NCI-H146 (cell line): Measurements from ENCODE around the gene PDE6C.
"Not testable (repeated sequence)": the region's sequence is repeated elsewhere in the genome, so short reads cannot be mapped to it uniquely, and the experiment has no call there.

Experiments used
- DNase-seq: peaks from one replicate; lab custom pipeline; 2025; lab: John Stamatoyannopoulos, UW

Gene PDE6C

DNA sequence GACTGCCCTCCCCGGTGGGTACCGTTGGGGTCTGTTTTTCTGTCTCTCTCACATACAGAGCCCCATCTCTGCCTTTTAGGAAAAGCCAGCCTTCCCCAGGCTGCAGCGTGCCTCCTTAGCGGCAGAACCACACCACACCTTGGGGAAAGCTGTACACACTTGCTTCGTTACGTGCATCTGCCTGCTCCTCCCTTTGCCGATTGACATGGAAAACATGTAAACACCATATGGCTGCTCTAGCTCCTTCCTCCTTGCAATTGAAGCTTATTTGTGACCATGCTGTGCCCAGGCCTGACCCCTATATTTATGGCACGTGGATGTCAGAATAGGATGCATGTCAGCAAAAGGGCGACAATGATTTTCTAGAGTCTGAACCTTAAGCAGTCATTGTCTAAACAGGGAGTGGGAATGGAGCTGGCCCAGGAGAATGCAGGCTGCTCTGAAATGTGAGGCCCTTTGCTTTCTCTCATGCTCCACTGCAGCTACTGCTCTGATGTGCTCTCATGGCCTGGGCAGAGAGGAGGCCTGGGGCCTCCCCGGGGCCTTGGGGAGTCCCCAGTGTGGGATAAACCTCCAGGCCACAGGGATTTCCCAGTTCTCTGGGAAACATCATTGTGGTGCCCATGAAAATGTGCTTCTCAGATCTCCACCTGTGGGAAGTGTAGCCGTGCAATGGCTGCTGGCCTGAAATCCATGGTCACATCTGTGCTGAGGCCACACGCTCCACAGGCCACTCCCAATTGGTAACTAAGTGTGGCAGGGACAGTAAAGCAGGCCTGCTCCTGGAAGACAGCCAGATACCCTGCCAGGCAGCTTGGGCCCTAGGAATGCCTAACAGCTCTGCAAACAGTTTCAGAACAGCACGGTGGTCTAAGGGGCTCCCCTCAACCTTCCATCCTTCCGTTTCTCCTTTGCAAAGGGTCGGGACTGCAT is 18.6 kb downstream of the PDE6C start:
- DNase-seq = peak; percentile 14

DNA sequence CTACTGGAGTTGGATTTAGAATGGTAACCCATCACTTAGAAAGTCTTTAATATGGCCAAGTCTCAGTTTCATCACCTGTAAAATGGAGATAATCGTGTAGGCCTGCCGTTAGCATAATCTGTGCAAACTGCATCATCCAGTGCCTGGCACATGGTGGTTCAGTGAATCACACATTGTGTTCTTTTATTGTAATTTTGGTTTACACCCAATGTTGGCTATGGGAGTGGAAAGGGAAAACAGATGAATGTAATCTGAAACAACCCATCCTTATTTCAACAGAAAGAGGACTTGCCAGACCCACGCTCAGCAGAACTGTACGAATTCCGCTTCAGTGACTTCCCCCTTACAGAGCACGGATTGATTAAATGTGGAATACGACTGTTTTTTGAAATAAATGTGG is 27.5 kb downstream of the PDE6C start:
- DNase-seq = no peak

GRCh38 chr10:93652857-93653256 is 40.5 kb downstream of the PDE6C start:
- no peak for DNase-seq

DNA sequence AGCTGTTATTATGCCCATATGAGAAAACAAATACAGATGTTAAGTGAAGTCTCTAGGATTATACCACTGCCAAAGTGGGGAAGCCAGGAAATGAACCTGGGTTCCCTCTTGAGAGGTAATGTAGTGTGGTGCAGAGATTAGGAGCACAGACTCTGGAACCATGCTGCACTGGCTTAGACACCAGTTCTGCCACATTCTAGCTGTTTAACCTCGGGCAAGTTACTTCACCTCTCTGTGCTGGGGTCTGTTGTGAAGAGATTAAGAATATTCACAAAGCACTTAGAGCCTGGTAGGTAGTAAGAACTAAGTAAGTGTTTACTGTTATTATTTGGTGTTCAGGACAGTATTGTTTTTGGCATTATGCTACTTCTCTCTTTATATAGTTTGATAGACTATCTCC is 41.9 kb downstream of the PDE6C start:
- no peak for DNase-seq

DNA sequence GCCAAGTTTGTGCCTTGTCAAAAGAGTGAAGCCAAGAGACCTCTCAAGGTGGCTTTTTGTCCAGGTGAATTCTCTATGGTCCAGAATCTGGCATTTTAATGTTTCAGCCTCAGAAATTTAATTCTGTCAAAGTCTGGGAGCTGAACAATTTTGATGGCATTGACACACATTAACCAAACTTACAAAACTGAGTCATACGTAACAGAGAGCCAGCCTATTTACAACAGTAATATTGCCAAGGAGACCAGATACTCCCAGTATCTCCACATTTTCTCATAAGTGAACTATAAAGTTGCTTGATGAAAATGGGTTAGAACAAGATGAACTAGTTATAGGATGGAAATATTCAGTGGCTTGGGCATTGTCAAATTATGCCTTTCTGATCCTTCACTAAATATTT is 43.8 kb downstream of the PDE6C start:
- DNase-seq = no peak

- DNase-seq = no peak
Measured at GRCh38 chr10:93657757-93658156, 45.4 kb downstream of the PDE6C start.

DNA sequence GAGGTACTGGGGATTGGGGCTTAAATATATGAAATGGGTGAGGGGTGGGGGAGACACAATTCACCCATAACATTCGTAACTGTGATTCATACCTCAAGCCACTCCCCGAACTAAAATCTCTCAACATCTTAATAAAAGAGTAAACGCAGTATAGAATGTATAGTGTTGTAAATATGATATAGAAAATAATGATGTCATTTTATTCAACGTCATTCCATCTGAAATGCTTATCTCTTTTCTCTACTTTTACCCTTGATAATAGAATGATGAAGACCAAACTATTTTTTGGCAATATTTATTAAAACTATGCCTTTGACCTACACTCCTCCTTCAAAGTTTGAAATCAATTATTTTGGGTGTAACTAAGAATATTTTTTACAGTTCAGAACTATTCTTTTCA is 53.7 kb downstream of the PDE6C start:
- DNase-seq = no peak

DNA sequence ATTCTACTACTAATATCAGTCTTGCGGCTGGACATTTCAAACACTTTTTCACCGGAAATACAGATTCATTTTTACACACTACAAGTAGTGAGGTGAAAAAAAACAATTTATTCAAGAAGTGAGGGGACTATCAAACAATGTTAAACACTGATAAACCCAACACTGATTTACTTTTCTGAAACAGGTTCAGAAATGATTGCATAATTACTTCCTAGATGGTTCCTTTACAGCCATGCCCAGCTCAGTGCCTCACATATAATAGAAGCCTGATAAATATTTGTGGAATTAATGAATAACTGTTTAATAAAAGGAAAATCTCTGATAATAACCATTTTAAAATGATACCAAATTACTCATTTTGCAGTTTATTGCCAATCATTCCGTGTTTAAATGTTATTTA is 55.5 kb downstream of the PDE6C start:
- DNase-seq = no peak

GRCh38 chr10:93670372-93670771 is 58.0 kb downstream of the PDE6C start:
- DNase-seq = no peak

- no peak for DNase-seq
Measured at GRCh38 chr10:93671042-93671441, 58.7 kb downstream of the PDE6C start.

DNA sequence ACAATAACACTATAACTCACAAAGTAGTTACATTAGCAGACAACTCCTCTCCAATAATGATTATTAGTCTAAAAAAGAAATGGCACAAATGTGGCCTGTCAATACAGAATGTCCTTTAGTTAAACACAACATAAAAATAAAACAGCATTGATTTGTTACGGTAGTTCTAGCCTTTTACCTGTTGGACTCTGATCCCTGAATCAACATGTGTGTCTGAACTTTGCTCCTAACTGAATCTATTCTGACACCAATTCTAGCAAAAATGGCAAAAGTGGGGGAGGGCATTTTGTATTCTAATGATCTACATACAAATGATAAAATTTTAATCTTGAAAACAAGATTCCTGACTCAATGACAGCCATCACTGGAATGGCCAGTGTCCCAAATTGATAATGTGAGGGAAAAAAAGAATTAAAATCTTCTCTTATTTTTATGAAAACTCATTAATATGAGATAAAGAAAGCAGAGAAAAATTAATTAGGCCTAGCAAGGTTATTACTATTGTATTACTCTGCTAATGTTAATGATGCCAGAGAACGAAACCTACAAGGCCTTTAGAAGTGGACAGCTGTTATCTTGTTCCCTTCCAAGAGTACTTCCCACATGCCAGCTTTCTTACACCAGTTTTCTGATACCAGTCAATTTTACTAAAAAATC is 59.8 kb downstream of the PDE6C start:
- DNase-seq = no peak

GRCh38 chr10:93672890-93673289 is 60.6 kb downstream of the PDE6C start:
- DNase-seq = no peak

GRCh38 chr10:93673791-93674190 is 61.5 kb downstream of the PDE6C start:
- DNase-seq = no peak

- DNase-seq = no peak
Measured at GRCh38 chr10:93678386-93678785, 66.0 kb downstream of the PDE6C start.

DNA sequence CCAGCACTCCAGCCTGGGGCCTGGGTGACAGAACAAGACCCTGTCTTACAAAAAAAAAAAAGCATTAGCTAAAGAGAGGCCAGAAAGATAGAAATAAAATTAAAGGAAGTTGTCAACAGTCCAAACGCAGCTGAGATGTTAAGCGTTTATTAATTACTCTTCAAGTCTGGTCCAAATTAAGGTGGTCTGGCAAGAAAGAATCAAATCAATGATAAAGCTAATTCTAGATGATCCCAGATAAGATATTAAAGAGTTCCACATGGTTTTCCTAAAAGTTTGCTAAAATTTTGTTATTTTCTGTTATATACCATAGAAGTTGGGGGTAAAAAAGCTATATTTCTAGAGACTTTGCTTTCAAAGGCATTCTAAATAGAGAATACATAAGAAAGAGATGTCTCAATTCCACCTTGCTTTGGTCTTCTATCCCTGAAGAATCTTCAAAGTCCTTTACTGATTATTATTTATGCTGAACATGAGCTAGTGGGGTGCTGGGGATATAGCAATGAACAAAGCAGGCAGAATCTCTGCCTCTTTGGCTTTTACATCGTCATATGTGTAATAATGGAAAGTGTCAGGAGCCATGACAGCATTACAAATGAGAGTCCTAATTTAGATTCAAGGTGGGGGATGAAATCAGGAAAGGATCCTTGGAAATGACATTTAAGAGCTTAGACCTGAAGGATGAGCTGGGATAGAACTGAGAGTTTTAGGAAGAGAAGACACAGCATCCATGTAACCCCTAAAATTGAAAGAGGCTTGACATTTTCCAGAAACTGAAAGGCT is 66.7 kb downstream of the PDE6C start:
- DNase-seq = no peak

DNA sequence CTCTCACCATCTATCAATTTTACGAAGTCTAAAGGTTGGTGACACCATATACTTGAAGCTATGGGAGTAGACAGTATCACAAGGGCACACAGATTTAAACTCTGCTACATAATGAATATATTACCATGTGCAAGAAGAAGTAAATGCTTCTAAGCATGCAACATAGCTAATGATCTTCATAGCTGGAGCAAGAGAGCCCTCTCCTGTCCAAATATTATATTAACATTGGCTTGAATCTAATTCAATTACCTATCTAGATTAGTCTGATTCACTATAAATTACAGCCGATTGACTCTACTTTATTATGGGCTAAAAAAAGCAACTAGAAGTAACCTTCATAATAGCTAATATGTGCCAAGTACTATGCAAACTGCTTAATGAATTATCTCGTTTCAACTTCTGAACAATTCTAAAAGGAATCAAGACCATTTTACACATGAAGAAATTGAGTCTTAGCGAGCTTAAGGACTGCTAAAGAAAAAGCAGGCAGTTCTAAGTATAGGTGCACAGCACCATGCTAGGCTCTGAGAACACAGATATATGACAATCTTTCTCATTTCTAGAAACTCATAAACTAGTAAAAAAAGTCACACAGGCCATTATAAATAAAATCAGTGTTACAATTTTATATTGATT is 68.2 kb downstream of the PDE6C start:
- peak; percentile 49 for DNase-seq

GRCh38 chr10:93687737-93688136 is 75.4 kb downstream of the PDE6C start:
- DNase-seq = no peak

DNA sequence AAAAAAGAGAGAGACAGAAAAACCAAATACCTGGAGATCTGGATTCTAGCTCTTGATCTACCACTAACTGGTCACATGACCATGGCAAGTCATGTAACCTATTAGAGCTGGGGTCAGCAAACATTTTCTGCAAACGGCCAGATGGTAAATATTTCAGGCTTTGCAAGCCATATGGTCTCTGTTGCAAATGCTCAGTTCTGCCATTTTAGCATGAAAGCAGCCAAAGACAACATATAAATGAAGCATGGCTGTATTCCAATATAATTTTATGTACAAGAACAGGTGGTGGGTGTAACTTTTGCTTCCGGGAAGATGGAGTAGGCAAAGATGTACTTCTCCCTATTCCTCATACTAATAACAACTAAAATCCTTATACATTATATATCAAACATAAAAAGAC is 83.4 kb downstream of the PDE6C start:
- no peak for DNase-seq

DNA sequence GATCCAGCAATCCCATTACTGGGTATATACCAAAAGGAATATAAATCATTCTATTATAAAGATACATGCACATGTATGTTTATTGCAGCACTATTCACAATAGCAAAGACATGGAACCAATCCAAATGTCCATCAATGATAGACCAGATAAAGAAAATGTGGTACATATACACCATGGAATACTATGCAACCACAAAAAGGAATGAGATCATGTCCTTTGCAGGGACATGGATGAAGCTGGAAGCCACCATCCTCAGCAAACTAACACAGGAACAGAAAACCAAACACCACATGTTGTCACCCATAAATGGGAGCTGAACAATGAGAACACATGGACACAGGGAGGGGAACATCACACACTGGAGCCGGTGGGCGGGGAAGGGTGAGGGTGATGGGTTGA is 84.2 kb downstream of the PDE6C start:
- DNase-seq = not testable (repeated sequence)

DNA sequence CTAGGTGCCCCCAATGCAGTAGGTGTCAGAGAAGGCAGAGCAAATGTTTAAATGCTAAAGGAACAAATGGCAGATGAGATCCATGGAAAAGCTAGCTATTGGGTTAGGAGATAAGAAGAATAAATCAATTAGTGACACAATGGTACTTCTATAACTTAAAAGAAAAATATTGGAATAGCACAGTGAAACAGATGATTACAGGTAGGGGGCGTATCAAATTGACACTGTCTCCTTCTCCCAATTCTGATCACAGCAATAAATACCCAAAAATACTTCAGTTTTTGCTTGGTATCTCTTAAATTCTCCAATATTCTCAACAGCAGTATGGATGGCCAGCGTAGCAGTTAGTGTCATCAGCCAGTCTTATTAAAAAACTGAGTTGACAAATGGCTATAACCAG is 84.9 kb downstream of the PDE6C start:
- no peak for DNase-seq

DNA sequence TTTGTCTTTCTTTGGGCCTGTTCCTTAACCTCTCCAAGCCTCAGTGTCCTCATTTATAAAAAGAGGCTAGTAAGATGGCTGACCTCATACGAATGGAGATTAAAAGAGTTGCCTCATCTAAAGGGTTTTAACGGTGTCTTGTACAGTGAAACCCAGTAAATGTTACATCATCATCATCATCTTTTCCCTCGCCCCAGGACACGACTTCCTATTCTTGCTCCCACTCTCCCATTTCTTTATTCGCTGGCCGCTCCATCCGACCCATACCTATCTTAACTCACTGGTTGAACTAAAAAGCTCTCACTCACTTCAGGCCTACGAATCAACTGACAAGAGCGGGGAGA is 89.5 kb downstream of the PDE6C start:
- peak; percentile 39 for DNase-seq
